HS-5 (cell line): ENCODE results near the gene CCDC148.

ENCODE experiments used
- DNase-seq: peaks from one replicate; pipeline ENCODE4 v3.0.0-alpha.2; 2012; ENCODE audit warnings: low read depth

CCDC148 gene

DNA sequence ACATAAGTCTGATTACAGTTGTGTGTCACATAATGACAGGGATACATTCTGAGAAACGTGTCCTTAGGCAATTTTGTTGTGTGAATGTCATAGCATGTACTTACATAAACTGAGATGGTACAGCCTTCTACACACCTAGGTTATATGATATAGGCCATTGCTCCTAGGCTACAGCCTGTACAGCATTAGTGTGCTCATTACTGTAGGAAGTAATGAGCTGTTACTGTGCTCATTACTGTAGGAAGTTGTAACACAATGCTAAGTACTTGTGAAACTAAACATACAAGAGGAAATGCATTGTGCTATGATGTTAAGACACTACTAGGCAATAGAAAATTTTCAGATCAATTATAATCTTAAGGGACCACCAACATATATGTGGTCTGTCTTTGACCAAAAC is 282.1 kb downstream of the CCDC148 start:
- DNase-seq: no peak

DNA sequence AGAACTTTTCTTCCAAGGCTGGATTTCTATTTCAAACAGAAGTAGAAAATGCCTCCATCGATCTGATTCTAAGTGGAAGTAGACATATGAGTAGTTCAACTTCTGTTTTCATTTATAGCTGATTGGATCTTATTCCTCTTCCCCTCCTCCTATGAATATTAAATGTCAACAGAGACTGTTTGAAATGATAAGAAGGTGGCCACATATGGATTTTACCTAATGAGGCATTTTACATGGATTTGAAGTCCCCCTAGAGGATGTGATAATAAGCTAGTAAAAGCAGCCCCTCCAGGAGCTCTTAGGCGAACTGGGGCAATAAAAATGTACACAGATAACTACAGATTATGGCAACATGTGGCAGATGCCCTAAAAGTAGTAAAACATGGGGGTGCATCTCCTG is 283.8 kb downstream of the CCDC148 start:
- no peak for DNase-seq

DNA sequence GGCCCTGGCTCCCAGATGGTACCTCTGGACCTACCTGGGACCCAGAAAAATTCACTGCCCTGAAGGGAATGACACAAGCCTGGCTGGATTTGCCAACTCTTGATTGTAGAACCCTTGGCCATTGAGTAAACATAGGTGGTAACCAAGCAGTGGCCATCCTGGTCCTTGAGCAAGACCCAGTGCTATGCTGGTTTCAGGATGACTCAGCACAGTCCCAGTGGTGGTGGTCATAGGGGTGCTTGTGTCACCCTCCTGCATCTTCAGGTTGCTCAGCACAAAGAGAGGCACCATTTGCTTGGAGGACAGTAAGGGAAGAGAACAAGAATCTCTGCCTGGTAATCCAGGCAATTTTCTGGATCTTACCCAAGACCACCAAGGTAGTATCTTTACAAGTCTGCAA is 302.0 kb downstream of the CCDC148 start:
- no peak for DNase-seq

DNA sequence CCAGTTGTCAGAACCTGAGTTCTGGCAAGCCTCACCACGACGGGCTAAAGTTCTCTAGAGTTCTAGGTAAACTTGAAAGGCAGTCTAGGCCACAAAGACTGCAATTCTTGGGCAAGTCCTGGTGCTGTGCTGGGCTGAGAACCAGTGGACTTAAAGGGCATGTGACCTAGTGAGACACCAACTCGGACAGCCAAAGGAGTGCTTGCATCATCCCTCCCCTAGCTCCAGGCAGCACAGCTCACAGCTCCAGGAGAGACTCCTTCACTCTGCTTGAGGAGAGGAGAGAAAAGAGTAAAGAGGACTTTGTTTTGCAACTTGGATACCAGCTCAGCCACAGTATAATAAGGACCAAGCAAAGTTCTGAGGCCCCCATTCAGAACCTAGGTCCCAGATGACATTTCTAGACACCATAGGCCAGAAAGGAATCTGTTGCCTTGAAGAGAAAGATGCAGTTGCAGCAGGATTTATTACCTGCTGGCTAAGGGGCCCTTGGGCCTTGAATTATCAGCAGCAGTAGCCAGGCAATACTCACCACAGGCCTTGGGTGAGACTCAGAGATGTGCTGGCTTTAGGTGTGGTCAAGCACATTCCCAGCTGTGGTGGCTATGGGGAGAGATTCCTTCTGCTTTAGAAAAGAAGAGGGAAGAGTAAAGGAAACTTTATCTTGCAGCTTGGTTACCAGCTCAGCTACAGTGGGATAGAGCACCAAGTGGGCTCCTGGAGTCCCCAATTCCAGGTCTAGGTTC is 303.1 kb downstream of the CCDC148 start:
- no peak for DNase-seq

DNA sequence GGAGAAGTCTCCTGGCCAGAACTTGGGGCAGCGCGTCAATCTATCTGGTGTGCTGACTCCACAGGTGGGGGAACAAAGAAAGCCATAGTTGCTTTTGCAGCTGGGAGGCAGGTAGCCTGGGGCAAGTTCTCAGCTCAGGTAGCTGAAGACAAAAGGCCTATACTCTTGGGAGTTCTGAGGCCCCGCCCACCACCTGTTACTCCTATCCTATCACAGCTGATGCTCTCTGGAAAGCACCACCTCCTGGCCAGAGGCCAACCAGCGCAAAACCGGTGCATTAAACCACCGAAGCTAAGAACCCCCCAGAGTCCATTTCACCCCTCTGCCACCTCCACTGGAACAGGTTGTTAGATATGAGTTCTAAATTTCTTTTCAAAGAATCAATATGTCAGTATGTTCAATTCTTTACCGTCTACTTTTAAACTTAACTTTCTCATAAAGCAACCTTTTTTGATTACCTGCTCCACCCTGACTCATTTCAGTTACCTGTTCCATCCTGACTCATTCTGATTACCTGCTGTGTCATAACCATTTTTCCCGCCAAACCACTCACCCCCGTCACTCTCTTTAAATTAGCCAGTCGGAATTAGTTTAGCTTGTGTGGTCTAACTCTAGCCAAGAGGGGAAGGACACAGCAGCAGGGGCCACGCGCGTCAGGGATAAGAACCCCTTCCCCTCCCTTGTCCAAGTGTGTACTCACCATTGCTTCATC is 311.5 kb downstream of the CCDC148 start:
- no peak for DNase-seq

DNA sequence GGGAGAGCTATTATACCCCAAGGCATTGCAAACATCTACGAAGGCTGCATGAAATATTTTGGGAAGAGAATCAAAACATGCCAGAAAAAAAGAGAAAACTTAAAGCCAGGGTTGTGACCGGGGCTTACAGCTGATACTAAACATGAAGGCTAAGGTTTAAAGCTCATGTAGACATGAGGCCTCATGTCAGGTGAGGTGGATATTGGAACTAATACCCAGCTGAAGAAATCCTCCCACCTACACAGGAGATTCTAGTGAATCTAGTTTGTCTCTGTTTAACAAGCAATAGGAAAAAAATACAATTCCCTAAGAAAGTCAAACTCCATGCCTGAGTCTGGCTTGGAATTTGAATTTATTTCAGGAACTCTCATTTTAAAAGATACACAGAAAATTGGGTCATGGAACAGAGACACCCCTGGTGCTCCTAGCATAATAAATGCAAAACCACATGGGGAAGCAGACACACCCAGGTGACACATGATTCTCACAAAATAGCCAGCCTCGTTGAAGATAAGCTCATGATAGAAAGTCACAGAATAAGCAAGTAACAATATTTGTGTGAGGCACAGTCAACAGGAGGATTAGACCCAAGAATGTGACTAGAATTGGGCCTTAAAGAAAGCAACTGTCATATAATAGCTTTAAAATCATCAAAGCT is 312.7 kb downstream of the CCDC148 start:
- no peak for DNase-seq

DNA sequence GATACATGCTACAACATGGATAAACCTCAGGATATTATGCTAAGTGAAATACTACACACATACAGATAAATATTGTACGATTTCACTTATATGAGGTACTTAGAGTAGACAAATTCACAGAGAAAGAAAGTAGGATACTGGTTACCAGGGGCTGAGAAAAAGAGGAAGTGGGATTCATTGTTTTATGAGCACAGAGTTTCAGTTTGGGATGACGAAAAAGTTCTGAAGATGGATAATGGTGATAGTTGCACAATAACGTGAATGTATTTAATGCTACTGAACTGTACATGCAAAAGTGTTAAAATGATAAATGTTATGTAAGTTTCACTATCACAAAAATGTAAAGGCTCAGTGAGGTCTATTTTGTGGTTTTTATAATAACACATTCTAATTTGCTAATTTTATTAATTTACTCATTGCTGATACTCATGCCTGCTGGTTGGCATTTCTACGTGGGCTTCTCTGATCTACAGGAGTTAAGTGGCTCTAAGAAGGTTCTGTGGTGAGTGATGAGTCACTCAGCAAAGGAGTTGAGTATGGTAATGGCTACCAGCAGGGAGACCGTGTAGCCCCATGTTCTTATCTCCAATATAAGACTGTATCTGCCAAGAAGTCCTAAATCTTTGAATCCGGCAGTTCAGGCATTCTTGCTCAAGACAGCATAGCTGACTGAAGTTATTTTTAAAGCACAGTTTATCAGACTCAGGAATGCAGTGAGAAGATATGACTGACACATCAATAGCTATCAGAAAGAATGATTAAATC is 313.8 kb downstream of the CCDC148 start:
- DNase-seq: no peak

DNA sequence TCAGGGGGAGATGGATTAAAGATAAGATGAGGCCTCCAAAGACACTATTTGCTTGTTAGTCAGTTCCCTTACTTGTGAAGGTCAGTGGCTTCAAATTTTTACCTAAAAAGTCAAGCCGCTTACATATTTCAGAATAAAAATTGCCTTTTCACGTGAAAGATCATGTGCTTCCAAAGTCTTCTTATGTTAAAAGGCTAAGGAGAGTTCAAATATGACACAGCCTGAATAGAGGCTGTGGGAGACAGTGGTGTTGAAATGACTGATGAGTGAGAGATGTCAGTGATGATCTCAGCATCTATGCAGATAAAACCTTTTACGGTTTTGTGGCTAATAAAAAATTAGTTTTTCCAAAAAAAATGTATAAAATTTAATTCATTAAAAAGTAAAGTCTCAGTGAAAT is 314.4 kb downstream of the CCDC148 start:
- DNase-seq: no peak

DNA sequence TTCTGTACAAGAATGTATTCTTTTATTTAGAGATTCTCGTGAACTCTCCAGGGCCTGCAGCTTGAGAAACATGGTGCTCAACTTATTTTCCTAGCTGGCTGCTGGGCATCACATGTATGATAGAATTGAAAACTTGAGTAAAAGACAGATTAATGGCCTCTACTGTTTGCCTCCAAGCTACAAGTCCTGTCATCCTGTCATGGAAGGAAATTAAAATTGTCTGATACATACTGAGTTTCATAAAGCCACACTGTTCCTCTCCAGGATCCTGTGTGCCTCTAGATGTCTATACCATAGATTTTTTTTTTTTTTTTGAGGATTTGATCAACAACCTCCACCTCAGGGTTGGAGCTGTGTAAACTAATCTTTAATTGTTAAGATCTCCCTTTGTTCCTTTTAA is 316.4 kb downstream of the CCDC148 start:
- no peak for DNase-seq

DNA sequence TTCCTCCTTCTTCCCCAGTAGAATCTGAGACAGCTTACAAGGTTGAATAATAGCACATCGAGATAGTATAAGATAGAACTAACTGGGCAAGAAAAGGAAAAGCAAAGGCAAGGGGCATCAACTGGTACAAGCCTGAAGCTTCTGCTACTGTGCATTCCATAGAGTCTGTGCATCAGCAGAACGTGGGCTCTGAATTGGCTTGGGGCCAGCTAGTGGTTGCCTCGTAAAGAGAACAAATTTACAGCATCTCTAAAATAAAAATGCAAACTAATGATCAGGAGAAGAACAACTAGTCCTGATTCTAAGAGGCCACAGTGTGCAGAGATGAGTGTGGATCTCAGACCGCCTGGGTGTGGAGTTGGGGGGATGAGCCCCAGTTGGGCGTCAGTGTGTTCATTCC is 318.3 kb downstream of the CCDC148 start:
- no peak for DNase-seq

DNA sequence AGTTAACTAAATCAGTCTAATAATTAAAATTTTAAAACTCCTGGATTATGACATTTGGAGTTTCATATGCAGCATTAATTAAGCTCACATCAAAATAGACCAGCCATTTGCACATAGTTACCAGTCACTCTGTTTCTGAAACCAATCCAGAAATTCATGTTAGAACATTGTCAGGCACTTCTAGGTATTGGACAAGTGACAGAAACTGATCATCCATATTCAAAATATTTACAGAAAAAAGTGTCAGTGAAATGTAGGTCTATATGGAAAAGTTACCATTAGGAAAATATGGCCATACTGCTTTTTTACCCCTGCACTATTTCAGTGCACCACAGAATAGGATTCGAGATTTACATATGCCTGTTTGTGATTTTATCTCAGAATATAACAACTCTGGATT is 321.5 kb downstream of the CCDC148 start:
- DNase-seq: no peak

DNA sequence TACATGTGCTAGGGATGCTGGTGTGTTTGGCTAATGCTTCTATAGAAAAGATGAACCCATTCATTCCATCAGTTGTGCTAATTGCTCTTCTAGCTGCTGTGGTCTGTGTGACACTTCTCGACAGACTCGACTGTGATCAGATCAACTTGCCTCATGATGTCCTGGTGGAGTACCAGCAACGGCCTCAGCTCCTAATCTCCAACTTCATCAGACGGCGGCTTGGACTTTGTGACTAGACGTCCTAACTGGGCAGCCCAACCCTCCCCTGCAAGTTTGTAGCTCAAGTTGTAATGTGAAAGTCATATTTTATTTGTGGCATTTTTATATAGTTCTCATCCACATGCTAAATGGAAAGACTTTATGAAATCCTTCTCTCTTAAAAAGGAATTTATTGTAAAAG is 321.9 kb downstream of the CCDC148 start:
- no peak for DNase-seq

DNA sequence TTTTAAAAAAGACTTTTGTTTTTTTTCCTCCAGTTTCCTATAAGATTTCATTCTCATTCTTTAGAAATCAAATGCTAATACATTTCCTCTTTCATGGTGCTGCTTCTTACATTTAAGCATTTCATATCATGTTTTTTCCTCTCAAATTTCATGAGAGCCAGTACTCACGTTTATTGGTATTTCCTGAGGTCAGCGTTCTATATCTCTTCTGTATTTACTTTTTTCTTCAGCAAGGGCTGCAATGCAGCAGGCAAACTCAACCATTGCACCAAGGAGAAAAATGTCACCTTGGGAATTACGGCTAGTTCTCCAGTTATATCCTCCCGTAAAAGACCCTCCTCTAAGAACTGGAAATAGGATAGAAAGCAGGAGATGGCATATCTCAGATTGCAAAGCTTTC is 322.5 kb downstream of the CCDC148 start:
- DNase-seq: no peak

DNA sequence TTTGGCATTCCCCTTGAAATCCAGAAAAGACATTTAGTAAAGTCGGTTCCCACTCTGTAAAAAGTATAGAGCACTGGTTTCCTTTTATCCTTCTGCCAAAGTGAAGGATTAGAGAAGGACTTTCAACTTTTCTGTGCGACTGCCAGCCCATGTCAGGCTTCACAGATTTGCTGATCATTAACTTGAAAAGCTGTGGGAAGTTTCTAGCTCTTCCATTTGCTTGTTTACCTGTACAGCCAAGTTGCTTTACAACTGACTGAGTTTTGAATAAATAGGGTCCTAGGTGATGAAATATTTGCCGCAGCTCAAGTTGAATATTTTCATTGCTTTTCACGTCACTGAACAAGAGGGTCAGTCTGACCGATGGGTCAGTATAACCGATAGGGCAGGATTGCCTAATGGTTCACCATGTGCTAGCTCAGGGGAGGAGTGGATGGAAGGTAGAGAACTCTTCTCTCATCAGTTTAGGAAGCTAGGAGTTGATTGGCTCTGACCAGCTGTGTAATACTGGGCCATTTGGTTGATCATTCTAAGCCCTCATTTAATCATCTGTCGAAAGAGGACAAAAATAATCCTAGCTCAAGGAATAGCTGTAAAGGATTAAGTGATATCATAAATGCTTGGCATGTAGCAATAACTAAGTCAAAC is 324.5 kb downstream of the CCDC148 start:
- DNase-seq: no peak

DNA sequence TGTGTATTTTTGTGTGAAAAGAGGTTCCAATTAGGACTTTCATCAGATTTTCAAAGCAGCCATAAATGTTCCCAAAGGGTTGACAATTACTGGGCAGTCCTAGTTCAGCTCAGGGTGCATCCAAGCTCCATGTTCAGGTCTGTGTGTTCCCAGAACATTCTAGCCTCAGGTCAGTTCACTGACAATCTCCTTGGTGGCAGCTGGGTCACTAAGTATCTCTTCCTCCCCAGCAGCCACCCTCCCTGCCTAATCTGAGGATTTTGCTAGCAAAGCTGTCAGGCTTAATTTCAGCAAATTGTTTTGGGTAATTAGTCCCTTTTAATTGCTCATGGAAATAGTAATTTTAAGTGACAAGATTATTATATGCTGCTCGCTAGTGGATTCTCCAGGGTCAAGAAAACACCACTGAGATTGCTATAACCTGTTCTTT is 325.1 kb downstream of the CCDC148 start:
- no peak for DNase-seq

DNA sequence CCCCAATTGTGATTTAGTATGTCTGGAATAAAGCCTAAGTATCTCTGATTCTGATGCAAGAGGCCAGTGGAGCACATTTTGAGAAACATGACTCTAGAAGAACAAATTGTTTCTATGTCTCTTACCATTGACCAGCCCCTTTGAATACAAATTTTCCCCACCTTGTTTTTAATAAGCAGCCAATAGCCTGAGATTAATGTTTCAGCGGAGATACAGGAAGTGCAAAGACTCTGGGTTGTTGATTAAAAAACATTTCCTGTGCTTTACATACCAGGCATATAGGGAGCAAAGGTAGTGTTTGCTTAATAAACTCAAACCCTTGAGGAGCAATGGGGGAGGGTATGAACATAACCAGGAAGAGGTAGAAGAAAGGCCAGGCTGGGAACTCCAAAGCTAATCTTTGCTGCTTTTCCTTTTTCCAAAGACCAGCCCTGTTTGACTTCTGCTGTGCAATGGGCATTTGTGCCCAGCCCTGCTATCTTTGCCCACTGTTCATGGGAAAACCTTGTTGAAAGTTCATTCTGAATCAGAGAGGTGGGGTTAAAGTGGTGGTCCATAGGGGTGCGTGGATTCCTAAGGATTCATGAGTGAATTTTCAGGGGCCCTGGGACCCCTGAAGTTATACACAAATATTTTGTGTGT is 325.6 kb downstream of the CCDC148 start:
- no peak for DNase-seq

DNA sequence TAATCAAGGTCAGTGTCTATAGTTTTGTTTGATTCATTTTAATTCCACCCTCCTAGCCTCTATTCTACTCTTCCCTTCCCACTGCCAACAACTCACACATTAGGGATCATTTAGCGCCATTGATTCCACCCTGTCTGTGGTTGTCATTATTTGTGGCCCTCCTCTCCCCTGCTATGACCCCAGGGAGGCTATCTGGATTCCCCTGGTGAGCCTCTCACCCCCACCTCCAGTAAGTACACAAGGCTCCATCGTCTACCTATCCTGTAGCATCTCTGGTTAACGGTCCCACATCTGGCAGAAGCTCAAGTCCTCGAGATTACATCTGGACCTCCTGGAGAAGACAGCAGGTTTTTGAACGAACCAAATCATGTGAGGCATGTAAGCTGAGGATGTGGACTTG is 327.5 kb downstream of the CCDC148 start:
- no peak for DNase-seq

DNA sequence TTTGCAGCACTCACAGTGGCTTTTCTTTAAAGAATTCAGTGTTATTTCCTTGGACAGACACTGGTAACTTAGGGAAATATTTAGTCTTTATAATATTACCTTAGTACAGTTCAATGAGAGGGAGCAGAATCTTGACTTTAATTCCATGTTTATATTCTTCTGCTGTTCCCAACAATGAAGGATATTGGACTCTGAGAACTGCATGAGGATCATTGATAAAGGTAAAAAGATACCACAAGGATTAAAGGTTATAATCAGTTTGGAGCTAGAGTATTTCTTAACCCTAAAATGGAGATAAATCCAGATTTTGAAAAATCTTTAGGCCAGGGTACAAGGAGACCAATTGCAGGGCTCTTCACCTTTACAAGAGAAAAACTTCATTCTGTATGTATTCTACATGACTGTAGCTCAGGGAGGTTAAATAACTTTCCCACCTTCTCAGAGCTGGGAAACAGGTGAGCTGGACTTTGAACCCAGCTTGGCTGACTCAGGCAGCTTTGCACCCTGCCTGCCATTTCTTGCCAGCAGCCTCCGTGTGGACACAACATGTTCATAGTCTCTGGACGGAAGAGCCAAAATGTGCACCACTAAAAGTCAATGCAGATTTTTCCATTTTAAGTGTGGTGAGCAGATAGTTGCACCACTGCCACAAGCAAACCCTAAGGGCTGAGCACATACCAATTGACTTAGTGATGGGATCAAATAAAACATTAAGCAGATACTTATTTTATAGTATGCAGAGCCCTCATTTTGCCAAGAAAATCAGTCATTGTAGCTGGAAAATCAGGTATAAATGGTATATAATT is 328.2 kb downstream of the CCDC148 start:
- no peak for DNase-seq

DNA sequence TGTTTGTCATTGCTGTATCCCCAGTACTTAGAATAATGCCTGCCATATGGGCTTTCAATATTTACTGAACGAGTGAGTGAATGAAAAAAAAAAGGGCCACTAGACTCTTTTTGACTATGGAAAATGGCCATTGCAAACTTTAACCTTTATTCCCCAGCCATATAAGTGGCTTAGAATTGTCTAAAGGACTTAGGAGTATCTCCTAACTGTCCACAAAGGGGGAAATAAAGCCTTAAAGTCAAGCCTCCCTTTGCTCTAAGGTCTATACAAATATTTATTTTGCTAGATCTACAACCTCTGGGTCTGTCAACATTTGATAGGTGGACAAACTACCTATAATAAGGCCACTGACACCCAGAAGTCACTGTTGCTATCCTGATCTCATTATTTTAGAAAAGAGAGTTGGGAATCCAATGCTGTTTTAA is 329.2 kb downstream of the CCDC148 start:
- no peak for DNase-seq

DNA sequence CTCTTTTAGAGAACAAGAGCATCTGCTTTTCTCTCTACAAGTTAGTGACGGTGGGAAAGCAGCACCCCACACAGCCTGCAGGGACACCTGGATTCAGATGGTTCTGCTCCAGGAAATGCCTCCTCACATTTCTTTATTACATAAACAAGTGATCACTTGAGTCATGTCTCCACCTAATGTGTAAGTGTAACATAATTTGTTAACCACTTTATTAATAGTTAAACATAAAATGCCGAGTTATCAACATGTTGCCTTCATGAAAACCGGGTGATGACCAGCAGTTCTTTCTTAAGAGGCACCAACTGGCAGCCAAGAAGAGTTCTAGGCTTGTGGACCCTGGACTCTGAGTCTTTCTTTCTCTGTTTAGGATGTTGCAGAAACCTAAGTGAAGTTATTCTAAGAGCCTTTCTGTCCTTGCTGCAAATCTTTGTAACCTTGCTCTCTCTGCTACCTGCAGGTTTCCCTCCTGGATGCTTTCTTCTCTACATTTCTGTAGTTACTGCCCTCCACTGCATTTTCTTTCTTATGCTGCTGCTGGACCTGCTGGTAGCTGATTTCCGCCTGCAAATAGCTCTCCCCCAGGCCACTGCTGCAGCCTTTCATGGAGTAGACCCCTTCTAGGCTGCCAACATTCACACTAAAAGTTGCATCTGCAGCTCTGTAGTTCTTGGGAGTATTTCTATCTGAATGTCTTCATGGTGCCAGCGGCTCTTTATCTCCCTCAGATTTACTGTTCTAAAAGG is 330.6 kb downstream of the CCDC148 start:
- DNase-seq: no peak
